ENCODE results near the gene PRPF31.

- TF ChIP-seq CTCF (conservative IDR thresholded peaks at IDR 0.05; ENCODE audit: low read length) (no peak), EZH2phosphoT487 (IDR thresholded peaks at IDR 0.05; ENCODE audit: borderline replicate concordance, low read depth, low read length) (no peak)
Observed at GRCh38 chr19:54121259-54121658, 5.7 kb downstream of the PRPF31 start.
